IPS-15b (cell line): ENCODE data around the gene RNASE4.
"Not testable (repeated sequence)": the region's sequence is repeated elsewhere in the genome, so short reads cannot be mapped to it uniquely, and the experiment has no call there.

Source experiments
- H3K27me3 ChIP-seq: one replicate; pipeline ENCODE4 v1.6.1; 2013; ENCODE audit warnings: low read length; ENCODE audit not compliant: control insufficient read depth, insufficient read depth
- H3K36me3 ChIP-seq: one replicate; pipeline ENCODE4 v1.6.1; 2013; ENCODE audit warnings: low read length; ENCODE audit not compliant: control insufficient read depth, insufficient read depth
- H3K4me1 ChIP-seq: one replicate; pipeline ENCODE4 v1.6.1; 2013; ENCODE audit warnings: mild to moderate bottlenecking, low read length; ENCODE audit not compliant: control insufficient read depth, insufficient read depth
- H3K4me3 ChIP-seq: one replicate; pipeline ENCODE4 v1.5.1; 2013; ENCODE audit warnings: low read depth, low read length
- H3K9ac ChIP-seq: one replicate; pipeline ENCODE4 v1.6.1; 2013; ENCODE audit warnings: low read depth, mild to moderate bottlenecking, low read length
- H3K9me3 ChIP-seq: one replicate; pipeline ENCODE4 v1.6.1; 2013; ENCODE audit warnings: mild to moderate bottlenecking, low read length; ENCODE audit not compliant: control insufficient read depth, insufficient read depth

Gene RNASE4

GRCh38 chr14:20733684-20734429, 49.5 kb downstream of the RNASE4 start:
- H3K4me1 ChIP-seq, result no peaks in the 10 kb centered on the region
- H3K9ac ChIP-seq, result no peak overlapping the region
- H3K4me3 ChIP-seq, result no peak overlapping the region

DNA sequence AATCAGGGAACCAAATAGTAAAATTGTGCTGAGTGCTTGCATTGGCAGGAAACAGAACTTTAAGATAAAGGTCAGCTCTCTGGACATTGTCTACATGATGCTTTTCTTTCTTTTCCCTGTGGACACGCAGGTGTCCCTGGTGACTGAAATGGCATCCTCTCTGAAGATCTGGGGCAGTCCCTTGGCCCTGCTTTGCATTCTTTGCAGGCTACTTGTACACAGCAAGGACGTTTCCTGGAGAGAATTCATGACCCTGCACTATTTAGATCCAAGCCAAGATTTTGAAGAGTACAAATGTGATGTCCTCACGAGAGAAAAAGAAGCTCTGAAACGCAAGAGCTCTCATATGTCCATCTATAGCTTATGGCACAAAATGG, 50.1 kb downstream of the RNASE4 start:
- H3K27me3 ChIP-seq, result peaks cover 18% of the 10 kb centered on the region
- H3K9me3 ChIP-seq, result no peaks in the 10 kb centered on the region
- no peak overlapping the region for H3K4me3 ChIP-seq
- no peaks in the 10 kb centered on the region for H3K4me1 ChIP-seq
- no peaks in the 10 kb centered on the region for H3K36me3 ChIP-seq
- H3K9ac ChIP-seq, result no peak overlapping the region

More at GRCh38 chr14:20733684-20734429, 49.5 kb downstream of the RNASE4 start:
- Histone ChIP-seq H3K9me3 (no peaks in the 10 kb centered on the region), H3K27me3 (peaks cover 18% of the 10 kb centered on the region), H3K36me3 (no peaks in the 10 kb centered on the region)

- H3K4me1 ChIP-seq, H3K4me3 ChIP-seq, H3K36me3 ChIP-seq, H3K9ac ChIP-seq, H3K27me3 ChIP-seq, H3K9me3 ChIP-seq: not testable (repeated sequence)
These were observed 53.9 kb downstream of the RNASE4 start for GRCh38 chr14:20738292-20738691.

- no peak overlapping the region for H3K9ac ChIP-seq
- H3K4me1 ChIP-seq, result no peaks in the 10 kb centered on the region
- no peaks in the 10 kb centered on the region for H3K27me3 ChIP-seq
- H3K9me3 ChIP-seq, result no peaks in the 10 kb centered on the region
- H3K36me3 ChIP-seq, result no peaks in the 10 kb centered on the region
- no peak overlapping the region for H3K4me3 ChIP-seq
These were observed 57.8 kb downstream of the RNASE4 start for GRCh38 chr14:20742132-20742531.

DNA sequence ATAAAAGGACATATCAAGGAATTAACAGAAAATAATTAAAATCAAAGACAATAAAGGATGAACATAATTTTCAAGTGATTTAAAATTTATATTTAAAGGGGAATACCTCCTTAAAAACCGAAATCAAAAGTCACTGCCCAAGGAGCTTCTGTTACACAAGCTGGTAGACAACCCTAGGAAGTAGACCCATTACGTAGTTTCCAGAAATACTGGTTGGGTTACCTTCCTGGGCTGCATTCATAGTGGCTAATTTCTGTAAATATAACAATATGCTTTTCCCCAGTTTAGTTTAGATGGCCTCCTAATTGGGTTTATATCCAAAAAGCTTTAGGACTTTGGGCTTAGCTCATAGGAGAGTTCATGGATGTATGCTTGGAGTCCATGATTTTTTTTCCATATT, 59.2 kb downstream of the RNASE4 start:
- Histone ChIP-seq H3K4me1 (no peaks in the 10 kb centered on the region), H3K36me3 (no peaks in the 10 kb centered on the region), H3K9me3 (no peaks in the 10 kb centered on the region), H3K27me3 (no peaks in the 10 kb centered on the region), H3K4me3 (no peak overlapping the region), H3K9ac (no peak overlapping the region)

DNA sequence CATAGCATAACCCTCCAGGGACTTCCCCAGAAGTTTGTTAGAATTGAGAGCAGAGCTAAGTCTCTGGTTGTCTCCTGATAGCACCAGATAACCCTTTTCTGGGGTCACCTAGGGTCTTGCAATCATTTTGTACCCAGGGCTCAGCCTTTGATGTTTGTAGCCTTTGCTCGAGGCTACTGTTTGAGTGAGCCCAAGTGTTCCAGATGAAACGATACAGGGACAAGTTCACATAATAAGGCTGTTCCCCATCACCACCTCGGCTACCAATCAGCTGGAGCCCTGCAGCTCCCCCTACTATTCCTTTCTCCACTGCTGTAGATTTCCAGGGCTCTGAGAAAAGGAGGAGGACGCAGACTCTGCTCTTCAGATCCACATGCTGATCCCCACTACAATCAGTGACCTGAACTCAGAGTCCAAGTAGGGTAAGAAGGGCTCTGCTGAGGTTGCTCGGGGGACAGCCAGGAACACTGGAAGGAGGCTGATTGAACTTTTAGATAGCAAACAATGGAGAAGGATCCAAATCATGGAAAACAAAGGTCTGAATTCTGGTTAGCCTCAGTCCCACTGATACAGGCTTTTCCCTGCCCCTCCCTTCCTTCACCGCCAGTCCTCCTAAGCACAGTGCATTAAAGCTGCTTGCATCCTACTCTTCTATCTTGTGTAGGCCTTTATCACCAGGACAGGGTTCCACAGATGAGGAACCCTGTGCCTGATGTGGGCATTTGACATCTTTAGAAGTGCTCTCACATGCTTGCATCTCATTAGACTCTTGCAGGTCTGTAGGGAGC, 61.4 kb downstream of the RNASE4 start, which contains the start of gene EDDM3A:
Gene EDDM3A, plus strand, starts transcription at position 317 of the 788 bp plus-strand sequence. CDS start 1,694 bp downstream, outside the sequence.
- H3K27me3 ChIP-seq, result no peaks in the 10 kb centered on the region
- no peak within 1 kb of the TSS for H3K4me3 ChIP-seq
- no peaks in the 10 kb centered on the region for H3K4me1 ChIP-seq
- no peak within 1 kb of the TSS for H3K9ac ChIP-seq
- H3K9me3 ChIP-seq, result no peaks in the 10 kb centered on the region
- H3K36me3 ChIP-seq, result no peaks in the 10 kb centered on the region

DNA sequence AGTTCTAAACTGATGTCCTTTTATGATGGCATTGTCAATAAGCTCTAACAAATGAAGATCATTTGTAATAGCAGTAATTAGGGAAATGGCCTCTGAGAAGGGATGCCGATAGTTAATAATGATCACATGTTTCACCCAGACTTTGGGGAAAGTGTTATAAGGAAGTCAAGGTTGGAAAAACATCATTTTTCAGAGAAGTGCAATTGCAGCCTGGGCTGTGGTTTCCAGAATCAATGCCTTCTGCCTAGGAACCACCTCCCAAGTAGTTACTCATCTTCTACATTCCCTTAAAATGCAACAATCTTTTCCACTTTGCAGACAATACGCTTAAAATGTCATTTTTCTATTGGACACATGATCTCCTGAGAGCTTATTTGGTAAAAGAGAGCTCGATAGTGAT, 62.2 kb downstream of the RNASE4 start:
- H3K36me3 ChIP-seq, result no peaks in the 10 kb centered on the region
- H3K27me3 ChIP-seq, result no peaks in the 10 kb centered on the region
- peaks cover 2% of the 10 kb centered on the region for H3K9me3 ChIP-seq

GRCh38 chr14:20748439-20748838, 64.1 kb downstream of the RNASE4 start:
- H3K9me3 ChIP-seq, result peaks cover 17% of the 10 kb centered on the region
- no peak overlapping the region for H3K4me3 ChIP-seq
- H3K36me3 ChIP-seq, result no peaks in the 10 kb centered on the region
- H3K9ac ChIP-seq, result no peak overlapping the region
- H3K27me3 ChIP-seq, result no peaks in the 10 kb centered on the region
- H3K4me1 ChIP-seq, result no peaks in the 10 kb centered on the region

More for the DNA sequence above, 62.2 kb downstream of the RNASE4 start:
- Histone ChIP-seq H3K4me1 (no peaks in the 10 kb centered on the region), H3K9ac (no peak overlapping the region), H3K4me3 (no peak overlapping the region)

GRCh38 chr14:20750194-20750593, 65.8 kb downstream of the RNASE4 start:
- Histone ChIP-seq H3K9me3 (peaks cover 17% of the 10 kb centered on the region), H3K4me3 (no peak overlapping the region), H3K4me1 (no peaks in the 10 kb centered on the region), H3K36me3 (no peaks in the 10 kb centered on the region), H3K9ac (no peak overlapping the region), H3K27me3 (no peaks in the 10 kb centered on the region)
